ENCODE results near the gene ADAMTSL4. TPM values are rescaled to one million over a fixed set of nuclear protein-coding genes. Genes with fewer than 3 reads are reported as not detected.

The ADAMTSL4 gene
- total RNA-seq, 2 experiments from 2014 or later, result 0.16 to 0.22 TPM

DNA sequence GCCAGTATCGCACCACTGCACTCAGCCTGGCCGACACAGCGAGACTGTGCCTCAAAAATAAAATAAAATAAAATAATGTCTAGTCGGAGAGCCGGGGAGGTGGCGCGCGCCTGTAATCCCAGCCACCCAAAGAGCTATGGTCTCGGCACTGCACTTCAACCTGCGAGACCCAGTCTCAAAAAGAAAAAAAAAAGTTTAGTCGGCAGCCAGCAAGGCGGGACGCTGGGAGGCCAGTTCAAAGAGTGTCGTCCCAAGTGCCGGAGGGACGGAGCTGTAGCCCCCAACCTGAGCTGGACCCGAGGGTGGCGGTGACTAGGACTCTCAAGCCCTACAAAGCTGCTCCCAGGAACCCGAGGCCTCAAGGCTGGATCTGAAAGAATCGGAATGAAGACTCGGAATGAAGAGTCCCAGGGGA, 34.3 kb upstream of the ADAMTSL4 start:
- ATAC-seq (ENCODE audit: poor library complexity) (no peak), DNase-seq (no peak)
- TF ChIP-seq, protein P1, sequence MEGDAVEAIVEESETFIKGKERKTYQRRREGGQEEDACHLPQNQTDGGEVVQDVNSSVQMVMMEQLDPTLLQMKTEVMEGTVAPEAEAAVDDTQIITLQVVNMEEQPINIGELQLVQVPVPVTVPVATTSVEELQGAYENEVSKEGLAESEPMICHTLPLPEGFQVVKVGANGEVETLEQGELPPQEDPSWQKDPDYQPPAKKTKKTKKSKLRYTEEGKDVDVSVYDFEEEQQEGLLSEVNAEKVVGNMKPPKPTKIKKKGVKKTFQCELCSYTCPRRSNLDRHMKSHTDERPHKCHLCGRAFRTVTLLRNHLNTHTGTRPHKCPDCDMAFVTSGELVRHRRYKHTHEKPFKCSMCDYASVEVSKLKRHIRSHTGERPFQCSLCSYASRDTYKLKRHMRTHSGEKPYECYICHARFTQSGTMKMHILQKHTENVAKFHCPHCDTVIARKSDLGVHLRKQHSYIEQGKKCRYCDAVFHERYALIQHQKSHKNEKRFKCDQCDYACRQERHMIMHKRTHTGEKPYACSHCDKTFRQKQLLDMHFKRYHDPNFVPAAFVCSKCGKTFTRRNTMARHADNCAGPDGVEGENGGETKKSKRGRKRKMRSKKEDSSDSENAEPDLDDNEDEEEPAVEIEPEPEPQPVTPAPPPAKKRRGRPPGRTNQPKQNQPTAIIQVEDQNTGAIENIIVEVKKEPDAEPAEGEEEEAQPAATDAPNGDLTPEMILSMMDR (IDR thresholded peaks at IDR 0.05), result no peak
- no peaks in the 10 kb centered on the region for H3K27me3 ChIP-seq (ENCODE audit: control insufficient read depth in 1 of 2, insufficient read depth in 2 of 2, low read length in 2 of 2)
- Mint-ChIP-seq H3K9me3 (no peaks in the 10 kb centered on the region), H3K27ac (peak overlapping the region; percentile 39), H3K4me3 (peak overlapping the region; percentile 87), H3K27me3 (no peaks in the 10 kb centered on the region), H3K4me1 (ENCODE audit: low read depth) (peaks cover 20% of the 10 kb centered on the region), H3K36me3 (ENCODE audit: low read depth) (no peaks in the 10 kb centered on the region)
- no peaks in the 10 kb centered on the region for H3K36me3 ChIP-seq (ENCODE audit: insufficient read depth, low read length)
- H3K4me3 ChIP-seq (ENCODE audit: low read length), result peak overlapping the region; percentile 82
- intact Hi-C loops (cut with DNase I, micrococcal nuclease), result loop anchor here in 1 of 2 experiments (2.0 kb wide), 1 partner anchor 26 kb away; no protein-coding TSS in a partner anchor
- CTCF ChIA-PET, result no interaction called here
- H3K9me3 ChIP-seq (ENCODE audit: control insufficient read depth in 1 of 2, insufficient read depth in 1 of 2, low read length in 2 of 2), result no peaks in the 10 kb centered on the region
- POLR2A ChIA-PET, result interaction anchor here (1.0 to 2.5 kb wide), 12 partner anchors 9 to 628 kb away, joined by 3 to 17 read pairs (median 6); partner anchors contain the start of genes ENSA, GOLPH3L, MCL1 and RPRD2
- peaks cover 17% of the 10 kb centered on the region for H3K4me1 ChIP-seq (ENCODE audit: insufficient read depth, low read length)
- no peak overlapping the region for H3K27ac ChIP-seq (ENCODE audit: low read depth in 1 of 2, low read length in 2 of 2)

DNA sequence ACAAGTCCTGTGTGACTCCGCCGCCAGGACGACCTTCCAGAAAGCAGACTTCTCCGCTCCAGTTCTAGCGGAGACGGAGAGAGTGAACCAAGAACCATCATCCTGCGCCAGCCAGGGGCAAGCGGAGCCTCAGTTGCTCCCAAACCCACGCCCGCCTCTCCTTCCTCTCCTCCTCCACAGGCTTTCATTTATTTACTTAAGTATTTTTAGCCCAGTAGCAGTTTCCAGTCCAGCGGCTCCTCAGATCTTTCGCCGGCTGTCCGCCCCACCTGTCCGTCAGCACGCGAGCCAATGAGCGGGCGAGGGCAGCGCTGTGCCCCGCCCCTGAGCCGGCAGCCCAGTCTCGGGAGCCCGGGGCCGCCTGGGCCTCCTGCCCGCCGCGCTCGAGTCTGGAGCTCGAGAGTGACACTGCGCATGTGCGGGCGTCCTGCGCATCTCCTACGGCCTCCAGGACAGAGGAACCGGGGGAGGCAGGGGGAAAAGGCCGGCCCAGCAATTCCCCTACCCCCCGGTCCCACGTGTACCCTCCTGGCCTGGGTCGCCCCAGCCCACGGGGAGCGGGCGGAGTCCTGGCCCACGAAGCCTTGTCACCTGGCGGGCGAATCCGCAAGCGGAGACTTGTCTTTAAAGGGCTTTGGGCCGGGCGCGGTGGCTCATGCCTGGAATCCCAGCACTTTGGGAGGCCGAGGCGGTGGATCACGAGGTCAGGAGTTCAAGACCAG, 33.7 kb upstream of the ADAMTSL4 start, which contains the start of gene FALEC:
Gene FALEC, plus strand, starts transcription at position 425 of the 722 bp plus-strand sequence.
- ATAC-seq (ENCODE audit: poor library complexity), result peak; percentile 95
- peaks cover 20% of the 10 kb centered on the region for H3K4me1 Mint-ChIP-seq (ENCODE audit: low read depth)
- ChIA-PET CTCF (interaction anchor here (1.4 kb wide), 1 partner anchor 17 kb away, joined by 11 read pairs; no protein-coding TSS in a partner anchor), POLR2A (interaction anchor here (0.6 to 2.5 kb wide), 17 partner anchors 10 to 629 kb away, joined by 3 to 17 read pairs (median 5); partner anchors contain the start of genes ENSA, GOLPH3L, MCL1 and RPRD2)
- H3K36me3 ChIP-seq (ENCODE audit: insufficient read depth, low read length), result no peaks in the 10 kb centered on the region
- no peaks in the 10 kb centered on the region for H3K27me3 ChIP-seq (ENCODE audit: control insufficient read depth in 1 of 2, insufficient read depth in 2 of 2, low read length in 2 of 2)
- intact Hi-C loops (cut with DNase I, micrococcal nuclease), result loop anchor here in 1 of 2 experiments (2.0 kb wide), 1 partner anchor 27 kb away; no protein-coding TSS in a partner anchor
- peak within 1 kb of the TSS; percentile 87 for H3K4me3 Mint-ChIP-seq
- H3K27ac Mint-ChIP-seq, result peak within 1 kb of the TSS; percentile 39
- H3K27me3 Mint-ChIP-seq, result no peaks in the 10 kb centered on the region
- DNase-seq, result peak; percentile 75 to 95 (median 87)
- peak within 1 kb of the TSS in 1 of 2 donors; percentile 7 for H3K27ac ChIP-seq (ENCODE audit: low read depth in 1 of 2, low read length in 2 of 2)
- H3K9me3 ChIP-seq (ENCODE audit: control insufficient read depth in 1 of 2, insufficient read depth in 1 of 2, low read length in 2 of 2), result no peaks in the 10 kb centered on the region
- peaks cover 17% of the 10 kb centered on the region for H3K4me1 ChIP-seq (ENCODE audit: insufficient read depth, low read length)
- no peaks in the 10 kb centered on the region for H3K9me3 Mint-ChIP-seq
- H3K36me3 Mint-ChIP-seq (ENCODE audit: low read depth), result no peaks in the 10 kb centered on the region
- peak within 1 kb of the TSS; percentile 82 for H3K4me3 ChIP-seq (ENCODE audit: low read length)
- TF ChIP-seq, protein P1 (IDR thresholded peaks at IDR 0.05), result no peak

- Mint-ChIP-seq H3K27ac (no peak overlapping the region), H3K36me3 (ENCODE audit: low read depth) (no peaks in the 10 kb centered on the region), H3K4me3 (peak overlapping the region; percentile 87), H3K27me3 (no peaks in the 10 kb centered on the region), H3K9me3 (no peaks in the 10 kb centered on the region), H3K4me1 (ENCODE audit: low read depth) (peaks cover 20% of the 10 kb centered on the region)
- DNase-seq (peak in 5 of 14 experiments; percentile 8 to 36 (median 26)), ATAC-seq (ENCODE audit: poor library complexity) (peak; percentile 16)
- peak overlapping the region; percentile 82 for H3K4me3 ChIP-seq (ENCODE audit: low read length)
- intact Hi-C loops (cut with DNase I, micrococcal nuclease), result no loop called here
- TF ChIP-seq, protein P1 (IDR thresholded peaks at IDR 0.05), result no peak
- POLR2A ChIA-PET, result interaction anchor here (0.6 to 2.5 kb wide), 19 partner anchors 11 to 629 kb away, joined by 3 to 17 read pairs (median 4); partner anchors contain the start of genes ENSA, GOLPH3L, MCL1 and RPRD2
- H3K27ac ChIP-seq (ENCODE audit: low read depth in 1 of 2, low read length in 2 of 2), result no peak overlapping the region
- no peaks in the 10 kb centered on the region for H3K36me3 ChIP-seq (ENCODE audit: insufficient read depth, low read length)
- H3K4me1 ChIP-seq (ENCODE audit: insufficient read depth, low read length), result peaks cover 17% of the 10 kb centered on the region
- H3K9me3 ChIP-seq (ENCODE audit: control insufficient read depth in 1 of 2, insufficient read depth in 1 of 2, low read length in 2 of 2), result no peaks in the 10 kb centered on the region
- no peaks in the 10 kb centered on the region for H3K27me3 ChIP-seq (ENCODE audit: control insufficient read depth in 1 of 2, insufficient read depth in 2 of 2, low read length in 2 of 2)
- CTCF ChIA-PET, result interaction anchor here (1.4 kb wide), 1 partner anchor 16 kb away, joined by 11 read pairs; no protein-coding TSS in a partner anchor
These were observed 33.1 kb upstream of the ADAMTSL4 start for GRCh38 chr1:150516050-150516591.
